Panc1 (cell line): ENCODE results near the gene STAB1.

Experiments
- CTCF ChIP-seq: fragments of 450-650 bp; IDR thresholded peaks from 2 replicates; pipeline ENCODE4 v1.5.1; 2017; ENCODE audit warnings: mild to moderate bottlenecking
- SIN3A ChIP-seq: IDR thresholded peaks from 2 replicates; pipeline ENCODE4 v1.6.1; 2012; ENCODE audit warnings: low read depth, mild to moderate bottlenecking, low read length, moderate library complexity, borderline replicate concordance; ENCODE audit not compliant: insufficient read depth

- TF ChIP-seq CTCF (no peak), SIN3A (no peak)
These were observed 37.9 kb downstream of the STAB1 start for GRCh38 chr3:52532838-52533622.
